Measurements from ENCODE around the gene FBLIM1.
"Not testable (repeated sequence)": the region's sequence is repeated elsewhere in the genome, so short reads cannot be mapped to it uniquely, and the experiment has no call there.

GRCh38 chr1:15807549-15807948 is 49.0 kb downstream of the FBLIM1 start, which contains the start of gene UQCRHL:
- TF ChIP-seq POLR2A, CTCF, EP300 (IDR thresholded peaks at IDR 0.05): not testable (repeated sequence)
